ENCODE data around the gene ASB16.
"Not testable (repeated sequence)": the region's sequence is repeated elsewhere in the genome, so short reads cannot be mapped to it uniquely, and the experiment has no call there.

Gene ASB16

GRCh38 chr17:44170499-44171201 is at the start of gene ASB16:
ASB16 (plus strand) TSS chr17:44170704; CDS start chr17:44170790, 86 bp downstream.
- FAIRE-seq = no peak

GRCh38 chr17:44120851-44121605 is 49.5 kb upstream of the ASB16 start:
- no peak for FAIRE-seq

GRCh38 chr17:44121997-44122815 is 48.3 kb upstream of the ASB16 start:
- no peak for FAIRE-seq

GRCh38 chr17:44122816-44123355 is 47.6 kb upstream of the ASB16 start:
- FAIRE-seq = no peak

- no peak for FAIRE-seq
Measured at GRCh38 chr17:44123356-44124117, 47.0 kb upstream of the ASB16 start, which contains the start of gene HDAC5. HDAC5 (minus strand) TSS chr17:44123641; CDS start chr17:44117515, 6,126 bp downstream.

GRCh38 chr17:44124118-44124438 is 46.4 kb upstream of the ASB16 start:
- no peak for FAIRE-seq

- no peak for FAIRE-seq
Measured at GRCh38 chr17:44128383-44128782, 42.1 kb upstream of the ASB16 start.

- no peak for FAIRE-seq
Measured at GRCh38 chr17:44130693-44131349, 39.7 kb upstream of the ASB16 start.

GRCh38 chr17:44131372-44131771 is 39.1 kb upstream of the ASB16 start:
- not testable (repeated sequence) for FAIRE-seq

GRCh38 chr17:44132275-44132821 is 38.2 kb upstream of the ASB16 start:
- no peak for FAIRE-seq

GRCh38 chr17:44133918-44134476 is 36.5 kb upstream of the ASB16 start:
- FAIRE-seq = no peak

- FAIRE-seq = no peak
Measured at GRCh38 chr17:44134752-44135568, 35.5 kb upstream of the ASB16 start.

GRCh38 chr17:44137891-44138709 is 32.4 kb upstream of the ASB16 start:
- no peak for FAIRE-seq

- not testable (repeated sequence) for FAIRE-seq
Measured at GRCh38 chr17:44143921-44144320, 26.6 kb upstream of the ASB16 start.

GRCh38 chr17:44144966-44145739 is 25.4 kb upstream of the ASB16 start:
- FAIRE-seq = no peak

- FAIRE-seq = no peak
Measured at GRCh38 chr17:44146375-44147346, 23.8 kb upstream of the ASB16 start.

GRCh38 chr17:44147812-44148211 is 22.7 kb upstream of the ASB16 start:
- FAIRE-seq = no peak

Measured in A204.1 (cell line).